GM10248 (cell line): Measurements from ENCODE around the gene ARMC12.

Experiments
- CTCF ChIA-PET: fragments of 300-600 bp; sonication (Branson Sonifier 250); formaldehyde crosslinking; extraction: SDS; loops from one replicate; lab custom pipeline; 2021; ENCODE audit warnings: antibody characterized with exemption; lab: Yijun Ruan, JAX
- POLR2A ChIA-PET: fragments of 350-650 bp; sonication (Branson Sonifier 250); formaldehyde crosslinking; extraction: SDS; loops from one replicate; lab custom pipeline; 2020; ENCODE audit warnings: antibody characterized with exemption; lab: Yijun Ruan, JAX
- DNase-seq: peaks from one replicate; pipeline ENCODE4 v3.0.0; 2012; ENCODE audit errors: extremely low spot score
- TF ChIP-seq, protein P1 (sequence below): IDR thresholded peaks from 2 replicates; pipeline ENCODE4 v1.5.1; 2012; ENCODE audit warnings: mild to moderate bottlenecking, low read depth; ENCODE audit errors: extremely low read depth, missing control alignments, control extremely low read depth

The ARMC12 gene

DNA sequence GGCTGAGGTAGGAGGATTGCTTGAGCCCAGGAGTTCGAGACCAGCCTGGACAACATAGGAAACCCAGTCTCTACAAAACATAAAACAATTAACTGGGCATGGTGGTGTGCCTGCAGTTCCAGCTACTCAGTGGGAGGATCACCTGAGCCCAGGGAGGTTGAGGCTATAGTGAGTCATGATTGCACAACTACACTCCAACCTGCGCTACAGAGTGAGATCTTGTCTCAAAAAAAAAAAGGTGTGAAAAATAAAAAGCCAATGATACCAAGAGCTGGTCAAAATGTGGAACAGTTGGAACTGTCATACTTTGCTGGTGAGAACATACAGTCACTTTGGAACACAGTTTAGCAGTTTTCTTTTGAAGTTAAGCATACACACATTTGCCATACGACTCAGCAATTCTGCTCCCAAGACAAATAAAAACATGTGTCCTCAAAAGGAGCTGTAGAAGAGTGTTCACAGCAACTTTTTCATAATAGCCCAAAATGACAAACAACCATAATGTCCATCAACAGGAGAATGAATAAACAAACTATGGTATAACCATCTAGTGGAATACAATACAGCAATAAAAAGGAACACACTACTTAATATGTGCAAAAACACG is 26.5 kb upstream of the ARMC12 start:
- DNase-seq = no peak
- ChIA-PET CTCF (interaction anchor here (0.6 to 4.1 kb wide), 4 partner anchors 15 to 642 kb away, joined by 3 to 24 read pairs (median 4); partner anchors contain the start of gene ARMC12), POLR2A (no interaction called here)
- TF ChIP-seq, protein P1, sequence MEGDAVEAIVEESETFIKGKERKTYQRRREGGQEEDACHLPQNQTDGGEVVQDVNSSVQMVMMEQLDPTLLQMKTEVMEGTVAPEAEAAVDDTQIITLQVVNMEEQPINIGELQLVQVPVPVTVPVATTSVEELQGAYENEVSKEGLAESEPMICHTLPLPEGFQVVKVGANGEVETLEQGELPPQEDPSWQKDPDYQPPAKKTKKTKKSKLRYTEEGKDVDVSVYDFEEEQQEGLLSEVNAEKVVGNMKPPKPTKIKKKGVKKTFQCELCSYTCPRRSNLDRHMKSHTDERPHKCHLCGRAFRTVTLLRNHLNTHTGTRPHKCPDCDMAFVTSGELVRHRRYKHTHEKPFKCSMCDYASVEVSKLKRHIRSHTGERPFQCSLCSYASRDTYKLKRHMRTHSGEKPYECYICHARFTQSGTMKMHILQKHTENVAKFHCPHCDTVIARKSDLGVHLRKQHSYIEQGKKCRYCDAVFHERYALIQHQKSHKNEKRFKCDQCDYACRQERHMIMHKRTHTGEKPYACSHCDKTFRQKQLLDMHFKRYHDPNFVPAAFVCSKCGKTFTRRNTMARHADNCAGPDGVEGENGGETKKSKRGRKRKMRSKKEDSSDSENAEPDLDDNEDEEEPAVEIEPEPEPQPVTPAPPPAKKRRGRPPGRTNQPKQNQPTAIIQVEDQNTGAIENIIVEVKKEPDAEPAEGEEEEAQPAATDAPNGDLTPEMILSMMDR = no peak

DNA sequence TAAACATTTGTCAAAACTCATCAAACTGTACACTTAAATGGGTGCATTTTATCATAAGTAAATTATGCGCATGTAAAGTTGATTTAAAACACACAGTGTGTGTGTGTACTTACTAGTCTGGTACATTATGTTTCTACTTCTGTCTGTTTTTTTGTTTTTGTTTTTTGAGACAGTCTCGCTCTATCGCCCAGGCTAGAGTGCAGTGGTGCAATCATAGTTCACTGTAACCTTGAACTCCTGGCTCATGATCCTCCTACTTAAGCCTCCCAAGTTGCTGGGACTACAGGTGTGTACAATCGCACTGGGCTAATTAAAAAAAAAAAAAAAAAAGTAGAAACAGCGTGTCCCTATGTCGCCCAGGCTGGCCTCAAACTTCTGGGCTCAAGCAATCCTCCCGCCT is 25.1 kb upstream of the ARMC12 start:
- no peak for DNase-seq
- CTCF ChIA-PET = interaction anchor here (1.1 to 4.1 kb wide), 3 partner anchors 25 to 188 kb away, joined by 3 to 24 read pairs (median 3); partner anchors contain the start of gene ARMC12
- TF ChIP-seq, protein P1 = no peak
- POLR2A ChIA-PET = no interaction called here

DNA sequence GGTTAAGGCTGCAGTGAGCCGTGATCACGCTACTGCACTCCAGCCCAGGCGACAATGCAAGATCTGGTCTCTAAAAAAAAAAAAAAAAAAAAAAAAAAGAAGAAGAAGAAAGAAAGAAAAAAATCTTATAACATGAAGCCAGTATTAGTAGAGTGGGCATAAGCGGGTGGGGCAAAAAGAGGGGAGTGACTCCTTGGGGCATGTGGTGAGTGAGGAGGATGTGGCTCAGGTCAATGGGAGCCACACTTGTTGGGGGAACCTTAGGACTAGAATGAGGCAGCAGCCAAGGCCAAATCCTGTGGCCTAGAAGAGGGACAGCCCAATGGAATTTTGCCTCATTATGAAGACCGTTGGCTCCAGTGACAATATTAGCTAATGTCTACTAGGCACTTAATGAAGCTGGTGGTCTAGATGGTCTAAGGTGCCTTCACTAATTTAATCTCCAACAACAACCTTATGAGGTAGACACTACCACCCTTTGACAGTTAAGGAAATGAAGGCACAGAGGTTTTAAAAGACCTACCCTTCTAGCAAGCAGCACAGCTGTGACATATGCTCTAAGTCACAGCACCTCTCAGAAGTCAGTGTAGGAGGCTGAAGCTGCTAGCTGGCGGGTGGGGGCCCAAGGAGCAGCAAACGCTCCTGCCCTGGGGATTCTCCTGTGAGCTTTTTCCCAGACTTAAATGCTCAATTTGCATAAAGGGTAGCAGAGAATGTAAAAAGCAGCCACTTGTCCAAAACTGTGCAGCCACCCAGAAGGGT is 23.6 kb upstream of the ARMC12 start:
- TF ChIP-seq, protein P1 = no peak
- peak; percentile 22 for DNase-seq
- POLR2A ChIA-PET = no interaction called here
- CTCF ChIA-PET = interaction anchor here (0.9 to 4.1 kb wide), 7 partner anchors 9 to 190 kb away, joined by 3 to 24 read pairs (median 3); partner anchors contain the start of genes ARMC12 and FKBP5

DNA sequence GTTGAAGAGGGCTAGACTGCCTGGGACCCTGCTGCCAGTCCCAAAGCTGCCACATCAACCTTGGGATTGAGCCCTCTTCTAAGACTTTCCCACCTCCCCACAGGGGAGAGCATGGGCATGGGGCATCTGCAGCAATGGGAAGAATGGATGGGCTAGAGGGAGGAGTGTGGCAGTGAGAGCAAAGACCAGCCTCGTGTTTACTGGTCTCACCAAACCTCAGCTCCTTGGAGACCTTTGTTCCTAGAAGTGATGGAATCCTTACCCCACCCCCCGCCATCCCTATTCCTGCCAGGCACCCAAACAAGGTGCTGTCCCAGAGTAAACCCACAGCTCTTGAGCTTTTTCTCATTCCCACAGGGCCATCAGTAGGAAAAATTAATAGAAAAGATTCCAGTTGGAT is 20.0 kb upstream of the ARMC12 start:
- TF ChIP-seq, protein P1 = no peak
- CTCF ChIA-PET = interaction anchor here (1.1 to 6.2 kb wide), 3 partner anchors 20 to 134 kb away, joined by 3 to 30 read pairs (median 6); partner anchors contain the start of gene ARMC12
- POLR2A ChIA-PET = no interaction called here
- no peak for DNase-seq

DNA sequence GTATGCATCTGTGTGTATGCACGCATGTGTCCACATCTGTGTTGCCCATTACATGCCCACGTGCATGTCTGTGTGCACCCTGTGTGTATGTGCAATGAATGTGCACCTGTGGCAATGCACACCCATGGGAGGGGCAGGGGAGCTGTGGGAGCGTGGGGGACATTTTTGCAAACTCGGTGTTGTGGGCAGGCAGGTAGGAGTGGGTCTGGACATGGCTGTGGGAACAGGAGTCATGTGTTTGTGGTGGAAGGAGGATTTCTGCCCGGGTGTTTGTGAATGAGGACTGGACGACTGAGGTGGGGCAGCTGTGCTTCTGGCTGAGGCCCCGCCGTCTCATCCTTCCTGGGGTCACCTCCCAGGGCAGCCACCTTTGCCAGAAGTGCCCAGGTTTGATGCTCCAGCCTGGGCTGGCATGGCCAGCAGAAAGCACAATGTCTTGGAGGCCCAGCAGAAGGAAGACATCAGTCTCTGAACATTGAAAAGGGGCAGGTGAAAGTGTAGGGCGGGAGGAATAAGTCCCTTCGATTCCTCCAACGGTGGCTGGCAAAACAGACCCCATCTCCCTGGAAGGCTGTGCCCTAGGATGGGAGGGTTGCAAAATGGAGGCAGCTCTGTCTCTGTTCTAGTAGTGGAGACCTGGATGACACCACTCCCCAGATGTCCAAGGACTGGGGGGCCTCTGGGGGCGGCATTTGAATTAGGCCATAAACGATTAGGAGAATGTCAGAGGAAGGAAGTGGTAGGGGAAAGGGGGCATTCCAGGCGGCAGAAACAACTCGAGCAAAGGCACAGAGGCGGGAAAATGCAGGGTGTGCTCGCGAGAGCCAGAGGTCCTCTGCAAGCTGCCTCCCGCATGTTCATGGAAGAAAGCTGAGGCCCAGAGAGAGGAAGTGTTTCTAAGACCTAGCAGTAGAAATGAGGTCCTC is 19.1 kb upstream of the ARMC12 start:
- TF ChIP-seq, protein P1 = no peak
- CTCF ChIA-PET = interaction anchor here (1.1 to 6.2 kb wide), 3 partner anchors 19 to 135 kb away, joined by 3 to 30 read pairs (median 6); partner anchors contain the start of gene ARMC12
- POLR2A ChIA-PET = no interaction called here
- DNase-seq = peak; percentile 15
